H1 (cell line): ENCODE data around the gene DNAJC5G. TPM values are rescaled to one million over a fixed set of nuclear protein-coding genes. Genes with fewer than 3 reads are reported as not detected.

ENCODE experiments used
- CTCF ChIA-PET: fragments of 300-600 bp; sonication (Branson Sonifier 250); formaldehyde crosslinking; loops from one replicate; lab custom pipeline; 2021; ENCODE audit not compliant: partially characterized antibody; lab: Charles Lee
- POLR2A ChIA-PET: fragments of 300-600 bp; sonication (Branson Sonifier 250); formaldehyde crosslinking; loops from one replicate; lab custom pipeline; 2021; ENCODE audit warnings: inconsistent platforms; ENCODE audit not compliant: partially characterized antibody; lab: Charles Lee
- DNase-seq, 2 experiments: peaks; one replicate each; pipeline versions ENCODE4 v3.0.0 to v3.0.0-alpha.2; 2010 to 2022; ENCODE audit warnings: low spot score in 2 of 2, low read depth in 1 of 2, mixed read lengths in 1 of 2
- FAIRE-seq: peaks from 2 replicates; lab custom pipeline; 2011; peaks lifted over from hg19 to GRCh38; lab: Jason Lieb, UNC
- H2AFZ ChIP-seq: 2 replicates; pipeline ENCODE4 v1.8.1; 2012; ENCODE audit warnings: low read length, inconsistent platforms
- H2AK5ac ChIP-seq: 2 replicates; pipeline ENCODE4 v1.6.1; 2013; ENCODE audit warnings: low read depth, low read length
- H2BK120ac ChIP-seq: replicated peaks from 2 replicates; pipeline ENCODE3; 2013; ENCODE audit warnings: low read depth, low read length, inconsistent platforms
- H2BK12ac ChIP-seq: 2 replicates; pipeline ENCODE4 v1.6.1; 2013; ENCODE audit warnings: low read depth, low read length
- H2BK15ac ChIP-seq: 2 replicates; pipeline ENCODE4 v1.6.1; 2013; ENCODE audit warnings: low read length
- H2BK20ac ChIP-seq: 2 replicates; pipeline ENCODE4 v1.6.1; 2013; ENCODE audit warnings: low read length
- H2BK5ac ChIP-seq: 2 replicates; pipeline ENCODE4 v1.6.1; 2013; ENCODE audit warnings: low read depth, low read length
- H3K14ac ChIP-seq: 2 replicates; pipeline ENCODE4 v1.6.1; 2013; ENCODE audit warnings: inconsistent platforms; ENCODE audit not compliant: insufficient read length
- H3K18ac ChIP-seq: 2 replicates; pipeline ENCODE4 v1.6.1; 2013; ENCODE audit warnings: low read length; ENCODE audit errors: extremely low read depth
- H3K23ac ChIP-seq: 2 replicates; pipeline ENCODE4 v1.6.1; 2013; ENCODE audit warnings: inconsistent platforms; ENCODE audit not compliant: insufficient read length
- H3K23me2 ChIP-seq: 2 replicates; pipeline ENCODE4 v1.6.1; 2013; ENCODE audit warnings: low read depth, low read length
- H3K27ac ChIP-seq: 2 replicates; pipeline ENCODE4 v1.6.1; 2011; ENCODE audit warnings: low read depth, low read length, inconsistent platforms
- H3K27me3 ChIP-seq, 4 experiments: replicated peaks in 1 of 4; 1 replicate in 1 of 4; 2 replicates in 3 of 4; pipeline versions ENCODE4 v1.6.1 to v1.8.1; 2011 to 2013; ENCODE audit warnings: low read length in 3 of 4, mild to moderate bottlenecking in 3 of 4, inconsistent platforms in 2 of 4, mixed read lengths in 2 of 4, moderate library complexity in 1 of 4; ENCODE audit not compliant: control insufficient read depth in 3 of 4, insufficient read depth in 3 of 4; ENCODE audit errors: extremely low read depth in 1 of 4
- H3K36me3 ChIP-seq, 4 experiments: 2 replicates each; pipeline versions ENCODE4 v1.6.1 to v1.8.1; 2011 to 2013; ENCODE audit warnings: mild to moderate bottlenecking in 4 of 4, low read length in 3 of 4, moderate library complexity in 2 of 4, control low read depth in 1 of 4, inconsistent platforms in 1 of 4; ENCODE audit not compliant: insufficient read depth in 4 of 4, control insufficient read depth in 2 of 4
- H3K4ac ChIP-seq: replicated peaks from 2 replicates; pipeline ENCODE3; 2013; ENCODE audit warnings: low read length, low read depth, mixed read lengths, inconsistent platforms; ENCODE audit not compliant: insufficient read length
- H3K4me1 ChIP-seq, 4 experiments: replicated peaks in 1 of 4; 1 replicate in 1 of 4; 2 replicates in 3 of 4; pipeline versions ENCODE4 v1.6.1 to v1.8.1; 2011 to 2013; ENCODE audit warnings: low read length in 3 of 4, inconsistent platforms in 2 of 4, mixed read lengths in 1 of 4; ENCODE audit not compliant: insufficient read depth in 4 of 4, control insufficient read depth in 3 of 4
- H3K4me2 ChIP-seq, 2 experiments: 2 replicates each; pipeline versions ENCODE4 v1.6.1 to v1.8.1; 2011 to 2013; ENCODE audit warnings: low read depth in 2 of 2, low read length in 2 of 2, control low read depth in 1 of 2, inconsistent platforms in 1 of 2, mild to moderate bottlenecking in 1 of 2; ENCODE audit not compliant: insufficient read depth in 1 of 2
- H3K4me3 ChIP-seq, 4 experiments: fragments of 200-600, 300-600 bp in 1 of 4; sonication (generic), shearing (Covaris generic), sonication (Bioruptor Twin) in 1 of 4; 2 replicates each; pipeline versions ENCODE4 v1.5.1 to v1.8.1; 2011 to 2016; ENCODE audit warnings: low read length in 4 of 4, low read depth in 3 of 4, control low read depth in 2 of 4, inconsistent platforms in 2 of 4, mild to moderate bottlenecking in 2 of 4, mixed read lengths in 1 of 4, moderate library complexity in 1 of 4; ENCODE audit not compliant: insufficient read depth in 2 of 4; ENCODE audit errors: extremely low read depth in 1 of 4
- H3K56ac ChIP-seq: replicated peaks from 2 replicates; pipeline ENCODE3; 2013; ENCODE audit warnings: low read depth, mild to moderate bottlenecking, mixed read lengths, low read length, inconsistent platforms; ENCODE audit not compliant: insufficient read length
- H3K79me1 ChIP-seq: 2 replicates; pipeline ENCODE4 v1.6.1; 2013; ENCODE audit warnings: low read depth, low read length, control low read depth
- H3K79me2 ChIP-seq, 2 experiments: 2 replicates each; pipeline versions ENCODE4 v1.6.1 to v1.8.1; 2012 to 2013; ENCODE audit warnings: low read length in 2 of 2, mild to moderate bottlenecking in 2 of 2, inconsistent platforms in 1 of 2; ENCODE audit not compliant: insufficient read depth in 2 of 2, control insufficient read depth in 1 of 2
- H3K9ac ChIP-seq, 4 experiments: replicated peaks in 1 of 4; 1 replicate in 1 of 4; 2 replicates in 3 of 4; pipeline versions ENCODE4 v1.6.1 to v1.8.1; 2011 to 2013; ENCODE audit warnings: low read depth in 3 of 4, low read length in 3 of 4, control low read depth in 2 of 4, mild to moderate bottlenecking in 2 of 4, moderate library complexity in 2 of 4, inconsistent platforms in 1 of 4; ENCODE audit errors: extremely low read depth in 1 of 4
- H3K9me3 ChIP-seq, 2 experiments: 2 replicates each; pipeline versions ENCODE4 v1.6.1 to v1.8.1; 2012 to 2013; ENCODE audit warnings: mild to moderate bottlenecking in 2 of 2, moderate library complexity in 2 of 2, control low read depth in 1 of 2, inconsistent platforms in 1 of 2, low read depth in 1 of 2, low read length in 1 of 2, mixed read lengths in 1 of 2; ENCODE audit not compliant: insufficient read depth in 2 of 2
- H4K20me1 ChIP-seq, 2 experiments: replicated peaks in 1 of 2; 2 replicates each; pipeline versions ENCODE3 to v1.8.1; 2011 to 2013; ENCODE audit warnings: inconsistent platforms in 2 of 2, low read length in 2 of 2, mild to moderate bottlenecking in 1 of 2; ENCODE audit not compliant: insufficient read depth in 2 of 2, control insufficient read depth in 1 of 2
- H4K5ac ChIP-seq: 2 replicates; pipeline ENCODE4 v1.6.1; 2013; ENCODE audit warnings: low read length, low read depth, mixed read lengths, inconsistent platforms; ENCODE audit not compliant: insufficient read length
- H4K8ac ChIP-seq: 2 replicates; pipeline ENCODE4 v1.8.0; 2013; ENCODE audit warnings: mild to moderate bottlenecking, moderate library complexity, low read length, inconsistent platforms; ENCODE audit not compliant: insufficient read depth; ENCODE audit errors: extremely low read depth
- H4K91ac ChIP-seq: replicated peaks from 2 replicates; pipeline ENCODE3; 2013; ENCODE audit warnings: low read length, mixed read lengths, inconsistent platforms; ENCODE audit not compliant: insufficient read length
- CBX5 ChIP-seq: fragments of 300-800, 300-1000 bp; sonication (generic); IDR thresholded peaks from 2 replicates; pipeline ENCODE4 v1.7.1; 2016; ENCODE audit warnings: antibody characterized with exemption, low read length, low read depth
- CTCF ChIP-seq, 3 experiments: IDR thresholded peaks; 1 replicate in 2 of 3; 2 replicates in 1 of 3; pipeline versions ENCODE4 v1.5.1 to v1.6.1; 2011; ENCODE audit warnings: low read length in 3 of 3, mild to moderate bottlenecking in 3 of 3, inconsistent platforms in 2 of 3, low read depth in 1 of 3, moderate library complexity in 1 of 3; ENCODE audit not compliant: insufficient read depth in 1 of 3; ENCODE audit errors: control extremely low read depth in 1 of 3
- EP300 ChIP-seq, 2 experiments: IDR thresholded peaks; 1 replicate in 1 of 2; 2 replicates in 1 of 2; pipeline ENCODE4 v1.6.1; 2011 to 2012; ENCODE audit warnings: low read depth in 2 of 2, low read length in 2 of 2, mild to moderate bottlenecking in 2 of 2, borderline replicate concordance in 1 of 2, inconsistent platforms in 1 of 2, moderate library complexity in 1 of 2
- HDAC2 ChIP-seq, 2 experiments: fragments of 300-600 bp in 1 of 2; sonication (generic) in 1 of 2; IDR thresholded peaks; 2 replicates each; pipeline ENCODE4 v1.6.1; 2011 to 2012; ENCODE audit warnings: low read depth in 2 of 2, low read length in 2 of 2, mild to moderate bottlenecking in 2 of 2, moderate library complexity in 2 of 2, borderline replicate concordance in 1 of 2, inconsistent platforms in 1 of 2
- PHF8 ChIP-seq: fragments of 200-600 bp; sonication (generic); conservative IDR thresholded peaks from 2 replicates; pipeline ENCODE4 v1.7.1; 2012; ENCODE audit warnings: low read depth, mild to moderate bottlenecking, inconsistent platforms, low read length, moderate library complexity
- POLR2AphosphoS5 ChIP-seq: IDR thresholded peaks from 2 replicates; pipeline ENCODE4 v1.6.1; 2011; ENCODE audit warnings: low read depth, low read length
- SIRT6 ChIP-seq: IDR thresholded peaks from one replicate; pipeline ENCODE4 v1.7.1; 2012; ENCODE audit warnings: low read length, inconsistent platforms
- SP1 ChIP-seq: IDR thresholded peaks from 2 replicates; pipeline ENCODE4 v1.6.1; 2011; ENCODE audit warnings: low read depth, low read length
- TBP ChIP-seq: IDR thresholded peaks from 2 replicates; pipeline ENCODE4 v1.6.1; 2011; ENCODE audit warnings: low read depth, low read length, improper control_type of control experiment
- TCF12 ChIP-seq: IDR thresholded peaks from 2 replicates; pipeline ENCODE4 v1.6.1; 2011; ENCODE audit warnings: low read depth, mild to moderate bottlenecking, low read length
- TEAD4 ChIP-seq: IDR thresholded peaks from 2 replicates; pipeline ENCODE4 v1.6.1; 2012; ENCODE audit warnings: low read depth, low read length, inconsistent platforms, mixed read lengths
- WGBS, 2 experiments: shearing (Covaris generic) in 1 of 2; methylation state at CpG; one replicate each; pipeline versions ENCODE4 v1.1.6 to v1.1.7; 2013 to 2015; ENCODE audit warnings: low lambda C conversion rate in 2 of 2, mixed read lengths in 2 of 2, inconsistent platforms in 1 of 2, low coverage in 1 of 2, missing lambda C conversion rate in 1 of 2; ENCODE audit not compliant: insufficient replicate concordance in 2 of 2, insufficient coverage in 1 of 2, insufficient read length in 1 of 2; ENCODE audit errors: extremely low coverage in 1 of 2, missing lambda C conversion rate in 1 of 2; 5-methylcytosine and 5-hydroxymethylcytosine counted together
- polyA plus RNA-seq, 7 experiments: library from polyadenylated mRNA; depleted of rRNA in 3 of 7; stranded (reverse) in 5 of 7; unstranded in 2 of 7; fragments of >200 nt in 5 of 7; fragments of 200-250 nt in 2 of 7; gene quantifications; 1 replicate in 5 of 7; 2 replicates in 1 of 7; 4 replicates in 1 of 7; pipeline versions ENCODE4 v1.2.1 to v1.2.3, GENCODE V29; 2011 to 2013; ENCODE audit warnings: missing spikeins in 2 of 7, mixed read lengths in 2 of 7
- total RNA-seq: library from RNA; stranded (reverse); fragmentation: NEBNext Ultra II Directional; extraction: Animal tissue kit (Norgen Biotek cat#: 25700); gene quantifications from 2 replicates; pipeline ENCODE4 v1.2.1, GENCODE V29; 2021

DNAJC5G gene
- total and polyA plus RNA-seq, 2 of the 8 experiments (the other 6 are each of a cell fraction or from before 2014, with no cell fraction given): 0.83 to 1.4 TPM

DNA sequence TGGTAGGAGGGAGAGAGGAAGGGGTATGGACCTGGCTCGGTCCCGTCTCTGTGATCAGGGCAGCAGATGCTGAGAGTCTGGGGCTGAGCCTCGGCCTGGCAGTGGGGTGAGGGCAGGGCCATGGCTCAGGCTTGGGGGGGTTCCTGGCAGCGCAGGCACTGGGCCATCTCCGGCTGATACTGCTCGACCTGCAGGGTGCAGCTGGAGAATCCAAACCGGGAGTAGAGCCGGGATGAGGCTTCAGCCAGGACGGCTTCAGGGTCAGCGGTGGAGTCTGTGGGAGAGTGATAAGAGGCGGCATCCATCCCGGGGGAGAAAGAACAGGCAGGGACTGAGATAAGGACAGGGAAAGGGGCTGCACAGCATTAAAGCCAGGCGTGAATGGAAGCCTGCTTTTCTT is 20.0 kb upstream of the DNAJC5G start:
- H3K79me2 ChIP-seq: no peaks in the 10 kb centered on the region
- H3K4me2 ChIP-seq: no peak overlapping the region
- H2BK5ac ChIP-seq: no peak overlapping the region
- no peak overlapping the region for H2BK120ac ChIP-seq
- H3K36me3 ChIP-seq: no peaks in the 10 kb centered on the region
- no peak overlapping the region for H2BK12ac ChIP-seq
- no peak overlapping the region for H4K8ac ChIP-seq
- H3K27me3 ChIP-seq: peaks cover 0 to 8% (median 4%) of the 10 kb centered on the region in 4 experiments; a peak in 5 of 7 replicates
- H4K5ac ChIP-seq: no peak overlapping the region
- no peaks in the 10 kb centered on the region for H3K79me1 ChIP-seq
- H3K4ac ChIP-seq: no peak overlapping the region
- H3K9ac ChIP-seq: no peak overlapping the region
- no peak overlapping the region for H2BK15ac ChIP-seq
- no peak overlapping the region for H3K14ac ChIP-seq
- CTCF ChIA-PET: interaction anchor here (0.7 to 5.6 kb wide), 6 partner anchors 11 to 37 kb away, joined by 3 to 64 read pairs (median 4); partner anchors contain the start of gene TRIM54
- H3K56ac ChIP-seq: no peak overlapping the region
- POLR2A ChIA-PET: interaction anchor here (1.2 to 32.6 kb wide), 4 partner anchors 8 to 43 kb away, joined by 3 to 835 read pairs (median 28); partner anchors contain the start of genes ATRAID, CAD and SLC5A6
- H3K23ac ChIP-seq: no peak overlapping the region
- H2AK5ac ChIP-seq: no peak overlapping the region
- H3K4me1 ChIP-seq: peaks cover 2 to 11% (median 6%) of the 10 kb centered on the region in 4 experiments
- H3K23me2 ChIP-seq: no peaks in the 10 kb centered on the region; the same call in 1 of the 2 replicates
- WGBS, 2 experiments: 86% methylated on average over 13 of the region's 13 CpGs; no CpG with 5 or more reads in 1 of the 2 experiments
- H2BK20ac ChIP-seq: no peak overlapping the region
- no peak overlapping the region for H3K27ac ChIP-seq
- no peak overlapping the region for H4K91ac ChIP-seq
- peaks cover 0 to 6% of the 10 kb centered on the region in 2 experiments for H4K20me1 ChIP-seq
- FAIRE-seq (no peak), DNase-seq (no peak)
- H2AFZ ChIP-seq: no peak overlapping the region
- no peaks in the 10 kb centered on the region for H3K9me3 ChIP-seq
- no peak overlapping the region for H3K18ac ChIP-seq
- H3K4me3 ChIP-seq: no peak overlapping the region
- TF ChIP-seq TEAD4 (no peak), CTCF (IDR thresholded peaks at IDR 0.05; ENCODE audit: control extremely low read depth in 1 of 3, insufficient read depth in 1 of 3, low read depth in 1 of 3, low read length in 3 of 3) (no peak), TCF12 (no peak), HDAC2 (IDR thresholded peaks at IDR 0.05; ENCODE audit: borderline replicate concordance in 1 of 2, low read depth in 2 of 2, low read length in 2 of 2) (no peak), POLR2AphosphoS5 (no peak), TBP (no peak), SP1 (no peak), CBX5 (no peak), EP300 (IDR thresholded peaks at IDR 0.05; ENCODE audit: borderline replicate concordance in 1 of 2, low read depth in 2 of 2, low read length in 2 of 2) (no peak), PHF8 (no peak), SIRT6 (no peak)
